Measurements from ENCODE around the gene KAT6B. TPM values are rescaled to one million over a fixed set of nuclear protein-coding genes. Genes with fewer than 3 reads are reported as not detected.

The KAT6B gene
- total RNA-seq, 1 donor from 2014 or later, result 21.3 TPM

DNA sequence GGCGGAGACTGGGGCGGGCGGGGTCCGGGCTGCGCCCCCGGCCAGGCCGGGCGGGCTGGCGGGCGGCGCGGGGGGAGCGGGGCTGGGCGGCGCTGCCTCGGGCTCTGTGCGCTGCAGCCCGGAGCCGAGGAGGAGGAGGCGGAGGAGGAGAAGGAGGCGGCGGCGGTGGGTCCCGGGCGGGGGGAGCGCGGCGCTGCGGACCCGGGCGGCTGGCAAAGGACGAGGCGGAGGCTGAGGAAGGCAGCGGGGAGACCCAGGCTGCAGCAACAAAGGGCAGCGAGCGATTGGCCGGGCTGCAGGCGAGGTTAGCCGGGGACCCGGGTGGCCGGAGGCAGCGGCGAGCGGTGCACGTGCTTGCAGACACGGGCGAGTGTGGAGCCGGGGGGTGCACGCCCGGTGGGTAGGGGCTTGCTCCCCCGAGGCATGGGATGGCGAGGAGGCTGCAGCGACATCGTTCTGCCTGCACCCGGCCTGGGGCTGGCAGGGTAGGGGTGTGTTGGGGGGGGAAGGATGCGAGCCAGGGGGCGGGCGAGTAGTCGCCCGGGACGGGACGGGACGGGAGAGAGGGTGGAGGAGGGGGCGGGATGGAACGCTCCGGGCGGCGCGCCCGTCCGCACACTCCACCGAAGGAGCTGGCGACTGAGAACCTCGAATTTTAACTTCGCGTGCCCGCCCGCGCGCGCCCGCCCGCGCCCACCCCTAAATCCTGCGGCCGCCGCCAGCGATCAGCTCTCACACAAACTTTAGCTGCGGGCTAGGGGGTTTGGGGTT, 844 bp upstream of the KAT6B start:
- peaks cover 18% of the 10 kb centered on the region for H3K4me1 ChIP-seq
- H3K4me2 ChIP-seq, result peak overlapping the region; percentile 84
- no peak overlapping the region for H3K9ac ChIP-seq
- no peaks in the 10 kb centered on the region for H3K27me3 ChIP-seq
- Mint-ChIP-seq H3K9me3 (peaks cover 3% of the 10 kb centered on the region), H3K27me3 (ENCODE audit: insufficient read depth, low read depth) (peaks cover 5% of the 10 kb centered on the region), H3K36me3 (peaks cover 21% of the 10 kb centered on the region), H3K4me1 (peaks cover 29% of the 10 kb centered on the region), H3K27ac (peak overlapping the region; percentile 99), H3K4me3 (peak overlapping the region; percentile 95)
- TF ChIP-seq EZH2 (IDR thresholded peaks at IDR 0.05), result no peak
- TF ChIP-seq EZH2phosphoT487 (IDR thresholded peaks at IDR 0.05), result no peak
- no peak for TF ChIP-seq CTCF (IDR thresholded peaks at IDR 0.05)
- DNase-seq (ENCODE audit: low spot score), result peak; percentile 89
- peaks cover 44% of the 10 kb centered on the region for H3K79me2 ChIP-seq (ENCODE audit: low read depth)
- H2AFZ ChIP-seq (replicated peaks), result peak overlapping the region; percentile 94
- peak overlapping the region; percentile 81 for H3K4me3 ChIP-seq
- no peaks in the 10 kb centered on the region for H3K9me3 ChIP-seq (ENCODE audit: low read depth)
- H3F3A ChIP-seq (ENCODE audit: low read depth), result peaks cover 10% of the 10 kb centered on the region
- H4K20me1 ChIP-seq (ENCODE audit: low read depth), result no peaks in the 10 kb centered on the region
- no peaks in the 10 kb centered on the region for H3K36me3 ChIP-seq
- peak overlapping the region; percentile 75 for H3K27ac ChIP-seq

- peak overlapping the region; percentile 75 for H3K27ac Mint-ChIP-seq
- Histone ChIP-seq H3K4me2 (peak overlapping the region; percentile 96), H3K9ac (peak overlapping the region; percentile 39), H3K27ac (no peak overlapping the region), H4K20me1 (ENCODE audit: low read depth) (no peaks in the 10 kb centered on the region), H3K36me3 (no peaks in the 10 kb centered on the region), H3K9me3 (ENCODE audit: low read depth) (no peaks in the 10 kb centered on the region), H3K4me1 (peaks cover 18% of the 10 kb centered on the region), H3K79me2 (ENCODE audit: low read depth) (peaks cover 59% of the 10 kb centered on the region), H2AFZ (replicated peaks) (peak overlapping the region; percentile 47), H3F3A (ENCODE audit: low read depth) (peaks cover 10% of the 10 kb centered on the region), H3K27me3 (no peaks in the 10 kb centered on the region), H3K4me3 (peak overlapping the region; percentile 73)
- no peak for DNase-seq (ENCODE audit: low spot score)
- no peak for TF ChIP-seq CTCF (IDR thresholded peaks at IDR 0.05)
- H3K36me3 Mint-ChIP-seq, result peaks cover 21% of the 10 kb centered on the region
- H3K9me3 Mint-ChIP-seq, result peaks cover 3% of the 10 kb centered on the region
- peaks cover 5% of the 10 kb centered on the region for H3K27me3 Mint-ChIP-seq (ENCODE audit: insufficient read depth, low read depth)
- H3K4me3 Mint-ChIP-seq, result peak overlapping the region; percentile 87
- H3K4me1 Mint-ChIP-seq, result peaks cover 29% of the 10 kb centered on the region
Measured at GRCh38 chr10:74827045-74827441, 643 bp downstream of the KAT6B start.

DNA sequence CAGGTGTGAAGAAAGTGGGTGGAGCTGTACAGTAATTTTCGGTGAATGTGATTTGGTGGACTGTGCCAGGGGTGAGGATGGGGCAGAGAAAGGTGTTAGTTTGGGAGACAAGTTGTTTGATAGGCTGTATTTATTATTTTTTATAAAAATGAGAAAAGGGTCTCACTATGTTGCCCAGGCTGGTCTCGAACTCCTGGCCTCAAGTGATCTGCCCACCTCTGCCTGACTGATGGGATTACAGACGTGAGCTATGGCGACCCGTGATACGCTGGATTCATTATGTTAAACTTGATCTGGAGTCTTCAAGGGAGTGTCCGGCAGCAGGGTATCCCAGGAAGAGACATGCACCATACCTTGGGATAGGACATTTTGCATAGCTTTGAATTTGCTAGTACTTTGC, 1.3 kb downstream of the KAT6B start:
- Mint-ChIP-seq H3K9me3 (peaks cover 3% of the 10 kb centered on the region), H3K4me3 (peak overlapping the region; percentile 87), H3K36me3 (peaks cover 21% of the 10 kb centered on the region), H3K27ac (no peak overlapping the region), H3K27me3 (ENCODE audit: insufficient read depth, low read depth) (peaks cover 5% of the 10 kb centered on the region), H3K4me1 (peaks cover 29% of the 10 kb centered on the region)
- TF ChIP-seq CTCF (IDR thresholded peaks at IDR 0.05), result no peak
- TF ChIP-seq EZH2 (IDR thresholded peaks at IDR 0.05), result no peak
- no peak for TF ChIP-seq EZH2phosphoT487 (IDR thresholded peaks at IDR 0.05)
- H3K4me3 ChIP-seq, result peak overlapping the region; percentile 73
- no peaks in the 10 kb centered on the region for H3K9me3 ChIP-seq (ENCODE audit: low read depth)
- no peak overlapping the region for H3K27ac ChIP-seq
- DNase-seq (ENCODE audit: low spot score), result no peak
- H3K79me2 ChIP-seq (ENCODE audit: low read depth), result peaks cover 65% of the 10 kb centered on the region
- H3K4me1 ChIP-seq, result peaks cover 18% of the 10 kb centered on the region
- peak overlapping the region; percentile 96 for H3K4me2 ChIP-seq
- H3F3A ChIP-seq (ENCODE audit: low read depth), result peaks cover 10% of the 10 kb centered on the region
- no peaks in the 10 kb centered on the region for H4K20me1 ChIP-seq (ENCODE audit: low read depth)
- H3K36me3 ChIP-seq, result no peaks in the 10 kb centered on the region
- H3K9ac ChIP-seq, result no peak overlapping the region
- H3K27me3 ChIP-seq, result no peaks in the 10 kb centered on the region
- H2AFZ ChIP-seq (replicated peaks), result no peak overlapping the region

Measured in neural progenitor cell (in vitro differentiated cells).